ENCODE measurements around the gene TOR2A. TPM values are rescaled to one million over a fixed set of nuclear protein-coding genes. Genes with fewer than 3 reads are reported as not detected.

TOR2A gene
- total and polyA plus RNA-seq, 2 of the 8 experiments (the other 6 are each of a cell fraction or from before 2014, with no cell fraction given), result 18.7 to 24.9 TPM

- no peak for TF ChIP-seq EZH2 (IDR thresholded peaks at IDR 0.05; ENCODE audit: low read depth, low read length, severe bottlenecking)
- no peak for TF ChIP-seq CREB1 (IDR thresholded peaks at IDR 0.05)
- TF ChIP-seq KDM4A (IDR thresholded peaks at IDR 0.05; ENCODE audit: low read depth, low read length, severe bottlenecking), result no peak
- TF ChIP-seq POU5F1 (IDR thresholded peaks at IDR 0.05; ENCODE audit: low read depth, low read length), result no peak
- TF ChIP-seq RBBP5 (IDR thresholded peaks at IDR 0.05; ENCODE audit: borderline replicate concordance, low read depth, low read length), result no peak
These were observed 43.4 kb upstream of the TOR2A start, which contains the start of gene SH2D3C (continued) for GRCh38 chr9:127778280-127779135.
